SU-DHL-6 (cell line): Measurements from ENCODE around the gene RAD51B.

Experiments
- H2AFZ ChIP-seq: fragments of 200-600 bp; sonication (generic); 2 replicates; pipeline ENCODE4 v1.6.1; 2014; ENCODE audit warnings: low read depth, mild to moderate bottlenecking, moderate library complexity, mixed read lengths, antibody characterized with exemption, low read length; ENCODE audit not compliant: severe bottlenecking
- H3F3A ChIP-seq: fragments of 200-600 bp; shearing (Covaris generic); 2 replicates; pipeline ENCODE4 v1.6.0; 2016; ENCODE audit warnings: antibody characterized with exemption, mild to moderate bottlenecking; ENCODE audit not compliant: insufficient read depth
- H3K27ac ChIP-seq: fragments of 200-600 bp; sonication (generic); 2 replicates; pipeline ENCODE4 v1.5.1; 2016; ENCODE audit warnings: low read depth, mild to moderate bottlenecking, low read length, moderate library complexity, mixed read lengths
- H3K27me3 ChIP-seq: fragments of 200-600 bp; sonication (generic), shearing (Covaris generic); 2 replicates; pipeline ENCODE4 v1.6.0; 2014; ENCODE audit warnings: mild to moderate bottlenecking, low read length
- H3K36me3 ChIP-seq: fragments of 200-600 bp; sonication (generic); 2 replicates; pipeline ENCODE4 v1.6.1; 2014; ENCODE audit warnings: mild to moderate bottlenecking, low read length, mixed read lengths
- H3K4me2 ChIP-seq: fragments of 300-600, 200-600 bp; shearing (Covaris generic), sonication (generic); 2 replicates; pipeline ENCODE4 v1.6.0; 2014; ENCODE audit warnings: low read length, low read depth, mild to moderate bottlenecking; ENCODE audit not compliant: poor library complexity, severe bottlenecking
- H3K4me3 ChIP-seq: fragments of 200-600 bp; sonication (generic); 2 replicates; pipeline ENCODE4 v1.5.1; 2014; ENCODE audit warnings: antibody characterized with exemption, low read length, mild to moderate bottlenecking, mixed read lengths; ENCODE audit not compliant: insufficient read depth, poor library complexity, severe bottlenecking
- H3K79me2 ChIP-seq: fragments of 200-600 bp; sonication (generic); 2 replicates; pipeline ENCODE4 v1.6.1; 2014; ENCODE audit warnings: mild to moderate bottlenecking, low read length, moderate library complexity; ENCODE audit not compliant: insufficient read depth
- H3K9ac ChIP-seq: fragments of 200-600 bp; sonication (generic); 2 replicates; pipeline ENCODE4 v1.7.0; 2014; ENCODE audit warnings: mild to moderate bottlenecking, low read length
- H3K9me2 ChIP-seq: fragments of 200-600 bp; sonication (generic); replicated peaks from 2 replicates; pipeline ENCODE4 v1.6.1; 2014; ENCODE audit warnings: low read length; ENCODE audit not compliant: insufficient read depth
- H3K9me3 ChIP-seq: fragments of 200-600 bp; sonication (generic); 2 replicates; pipeline ENCODE4 v1.6.1; 2014; ENCODE audit warnings: low read length, mixed read lengths; ENCODE audit not compliant: insufficient read depth
- H4K20me1 ChIP-seq: fragments of 200-600 bp; sonication (generic); 2 replicates; pipeline ENCODE4 v1.6.1; 2014; ENCODE audit warnings: low read depth, mild to moderate bottlenecking, antibody characterized with exemption, low read length, moderate library complexity, mixed read lengths
- CTCF ChIP-seq: fragments of 200-600 bp; sonication (generic); IDR thresholded peaks from one replicate; pipeline ENCODE4 v1.5.1; 2017; ENCODE audit warnings: antibody characterized with exemption, mild to moderate bottlenecking, low read length, moderate library complexity; ENCODE audit not compliant: insufficient read depth, poor library complexity, severe bottlenecking
- EZH2phosphoT487 ChIP-seq: fragments of 200-600 bp; sonication (generic), shearing (Covaris generic); conservative IDR thresholded peaks from 2 replicates; pipeline ENCODE4 v1.6.1; 2018; ENCODE audit warnings: mild to moderate bottlenecking, antibody characterized with exemption, low read length, moderate library complexity, mixed read lengths

Gene RAD51B

DNA sequence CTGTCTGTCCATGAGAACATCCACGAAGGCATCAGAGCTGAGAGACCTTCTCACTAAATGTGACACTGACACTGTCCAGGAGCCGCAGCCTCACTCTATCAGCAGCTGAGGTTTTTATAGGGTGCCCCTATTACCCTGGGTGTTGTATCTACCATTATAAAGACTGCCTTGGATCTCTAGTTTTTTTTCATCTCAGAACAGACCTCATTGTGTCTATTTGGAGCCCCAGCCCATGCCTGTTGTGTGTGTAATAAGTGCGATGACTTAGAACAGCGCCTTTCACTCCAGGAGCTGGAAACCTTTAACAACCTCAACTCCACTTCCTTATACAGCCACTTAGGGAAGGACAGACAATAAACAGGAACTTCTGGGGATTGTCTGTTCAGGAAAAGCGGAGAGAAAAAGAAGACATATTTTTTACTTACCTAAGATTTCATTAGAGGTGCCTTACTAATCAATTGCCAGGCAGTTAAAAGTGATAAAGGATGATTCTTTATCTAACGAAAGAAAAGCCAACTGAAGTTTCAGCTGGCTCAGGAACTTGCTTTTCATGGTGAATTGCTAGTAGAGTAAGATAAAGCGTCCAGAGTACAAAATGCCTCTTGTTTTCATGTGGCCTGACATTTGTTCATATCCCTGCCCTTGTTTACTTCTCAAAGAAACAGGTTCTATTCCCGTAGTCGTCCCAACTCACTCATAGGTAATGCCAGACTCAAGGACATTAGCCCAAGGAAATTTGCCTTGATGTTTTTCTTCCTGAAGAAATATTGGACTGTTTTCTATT, 420.6 kb downstream of the RAD51B start:
- H3K9me3 ChIP-seq: no peaks in the 10 kb centered on the region
- H4K20me1 ChIP-seq: no peaks in the 10 kb centered on the region
- no peak overlapping the region for H3K27ac ChIP-seq
- no peak overlapping the region for H2AFZ ChIP-seq
- no peak for TF ChIP-seq CTCF
- no peak for TF ChIP-seq EZH2phosphoT487
- H3K79me2 ChIP-seq: no peaks in the 10 kb centered on the region
- no peaks in the 10 kb centered on the region for H3K36me3 ChIP-seq
- H3K4me3 ChIP-seq: no peak overlapping the region
- no peak overlapping the region for H3K4me2 ChIP-seq
- H3K9ac ChIP-seq: no peak overlapping the region
- no peaks in the 10 kb centered on the region for H3K27me3 ChIP-seq
- H3F3A ChIP-seq: no peaks in the 10 kb centered on the region
- no peaks in the 10 kb centered on the region for H3K9me2 ChIP-seq

DNA sequence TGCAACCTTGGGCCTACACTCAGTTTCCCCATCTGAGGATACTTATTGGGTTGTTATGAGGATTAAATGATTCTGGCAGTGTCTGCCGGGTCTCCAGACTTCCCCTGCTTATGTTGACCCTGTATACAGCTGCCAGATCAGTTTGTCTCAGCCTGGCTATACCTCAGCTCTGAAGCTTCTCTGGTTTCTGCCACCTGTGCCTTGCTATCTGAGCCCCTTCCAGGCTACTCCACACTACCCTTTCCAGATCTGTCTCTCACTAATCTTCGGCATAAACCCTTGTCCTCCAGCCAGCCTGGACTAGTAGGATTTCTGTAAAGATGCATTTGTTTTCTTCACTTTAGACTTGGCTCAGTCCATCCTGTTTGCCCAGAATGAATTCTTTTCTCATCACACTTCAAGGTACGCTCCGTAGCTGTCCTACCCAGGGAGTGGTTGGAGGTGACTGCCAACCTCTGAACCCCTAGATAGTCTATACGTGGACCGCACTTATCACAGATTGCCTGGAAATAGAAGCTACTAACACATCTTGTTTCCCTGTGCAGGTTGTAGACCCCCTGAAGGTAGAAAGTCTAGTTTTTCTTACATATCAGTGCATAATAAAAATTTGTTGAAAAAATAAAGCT, 422.4 kb downstream of the RAD51B start:
- H4K20me1 ChIP-seq: no peaks in the 10 kb centered on the region
- no peak overlapping the region for H3K9ac ChIP-seq
- TF ChIP-seq EZH2phosphoT487: no peak
- no peak for TF ChIP-seq CTCF
- no peaks in the 10 kb centered on the region for H3K79me2 ChIP-seq
- no peaks in the 10 kb centered on the region for H3F3A ChIP-seq
- no peak overlapping the region for H3K4me2 ChIP-seq
- no peak overlapping the region for H3K27ac ChIP-seq
- no peaks in the 10 kb centered on the region for H3K9me2 ChIP-seq
- H3K9me3 ChIP-seq: no peaks in the 10 kb centered on the region
- H3K4me3 ChIP-seq: no peak overlapping the region
- H3K36me3 ChIP-seq: no peaks in the 10 kb centered on the region
- no peak overlapping the region for H2AFZ ChIP-seq
- H3K27me3 ChIP-seq: no peaks in the 10 kb centered on the region

DNA sequence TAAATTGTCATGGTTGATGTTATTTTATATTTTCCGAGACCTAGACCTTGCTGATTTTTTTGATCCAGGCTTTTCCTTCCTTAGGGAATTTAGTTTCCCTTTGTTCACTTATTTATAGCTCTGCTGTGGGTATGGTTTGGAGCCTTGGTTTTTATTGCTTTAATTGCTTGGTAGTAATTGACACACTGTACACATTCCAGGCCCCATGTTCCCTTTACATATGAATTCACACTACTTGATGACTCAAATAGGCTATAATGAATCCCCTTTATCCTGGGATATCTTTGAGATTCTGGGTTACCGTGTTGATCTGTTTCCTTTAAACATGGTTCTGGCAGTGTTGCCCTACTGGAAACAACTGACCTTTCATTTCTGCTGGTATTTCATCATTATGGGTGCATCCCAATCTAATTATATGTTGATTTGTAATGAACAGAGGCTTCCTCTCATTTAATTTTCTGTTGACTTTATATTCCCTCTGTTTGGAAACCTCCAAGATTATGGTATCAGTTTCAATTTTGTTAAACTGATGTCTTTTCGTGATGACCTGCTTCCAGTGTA, 424.0 kb downstream of the RAD51B start:
- Histone ChIP-seq H3K9me3 (no peaks in the 10 kb centered on the region), H3F3A (no peaks in the 10 kb centered on the region), H3K79me2 (no peaks in the 10 kb centered on the region), H3K27me3 (no peaks in the 10 kb centered on the region), H3K36me3 (no peaks in the 10 kb centered on the region), H2AFZ (no peak overlapping the region), H3K9ac (no peak overlapping the region), H4K20me1 (no peaks in the 10 kb centered on the region), H3K4me3 (no peak overlapping the region), H3K4me2 (no peak overlapping the region), H3K9me2 (no peaks in the 10 kb centered on the region), H3K27ac (no peak overlapping the region)
- TF ChIP-seq CTCF (no peak), EZH2phosphoT487 (no peak)
